Stimulated activated CD4-positive, alpha-beta T cell treated with anti-CD3 and anti-CD28 coated beads, Interleukin-15, amount 100 ng/mL, for 24 hours (primary cell): Measurements from ENCODE around the gene AHI1.

Experiments
- DNase-seq: peaks from one replicate; pipeline ENCODE4 v3.0.0-alpha.2; 2020

Gene AHI1

DNA sequence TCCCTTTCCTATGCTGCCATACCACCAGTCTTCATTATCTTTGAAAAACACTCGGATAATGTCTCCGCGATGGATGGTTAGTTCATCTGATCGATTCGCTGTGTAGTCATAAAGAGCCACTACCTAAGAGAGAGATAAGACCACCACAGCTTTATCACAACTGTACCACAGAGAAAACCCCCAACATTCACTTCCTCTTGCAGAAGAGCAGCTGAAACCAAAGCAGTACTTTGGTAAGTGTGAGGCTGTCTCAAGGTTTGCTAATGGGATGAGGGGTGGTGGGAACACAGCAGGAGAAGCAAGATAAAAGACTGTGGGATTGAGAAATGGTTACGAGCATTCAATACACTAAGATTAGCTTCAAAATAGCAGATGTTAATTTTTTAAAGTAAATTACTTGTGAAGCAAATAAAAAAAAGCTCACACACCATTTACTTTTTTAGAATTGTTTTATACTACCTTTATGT is 174.3 kb downstream of the AHI1 start:
- no peak for DNase-seq

DNA sequence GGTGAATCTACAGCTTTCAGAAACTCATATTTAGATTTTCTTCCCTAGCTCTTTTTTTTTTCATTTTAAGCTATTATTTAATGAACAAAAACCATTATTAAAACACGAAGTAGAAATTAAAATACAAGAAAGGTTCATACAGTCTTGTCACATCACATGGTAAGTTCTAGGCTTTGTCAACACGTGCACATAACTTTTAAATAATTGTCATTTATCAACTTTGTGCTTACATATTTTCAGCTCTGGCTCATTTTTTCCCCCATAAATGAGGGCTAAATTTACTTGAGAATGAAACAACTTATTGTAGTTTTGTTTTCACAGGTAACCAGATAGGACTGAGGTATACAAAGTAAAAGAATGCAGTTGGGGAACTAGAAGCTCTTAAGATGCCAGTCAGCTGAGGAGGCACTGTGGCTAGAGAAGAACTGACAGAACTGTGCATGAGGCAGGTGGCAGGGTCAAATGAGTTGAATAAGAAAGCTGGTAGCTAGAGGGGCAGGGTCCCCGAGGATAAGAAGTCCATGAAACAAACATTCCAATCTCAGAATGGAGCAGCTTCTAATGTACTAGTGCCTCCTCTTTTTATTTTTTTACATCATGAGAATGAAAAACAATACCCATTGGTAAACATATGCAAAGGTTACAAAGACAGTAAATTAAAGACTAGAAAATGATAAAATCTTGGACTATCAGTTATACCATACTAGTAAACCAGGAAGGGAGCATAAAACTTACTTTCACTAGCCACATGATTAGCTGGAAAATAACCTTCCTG is 174.9 kb downstream of the AHI1 start:
- no peak for DNase-seq

DNA sequence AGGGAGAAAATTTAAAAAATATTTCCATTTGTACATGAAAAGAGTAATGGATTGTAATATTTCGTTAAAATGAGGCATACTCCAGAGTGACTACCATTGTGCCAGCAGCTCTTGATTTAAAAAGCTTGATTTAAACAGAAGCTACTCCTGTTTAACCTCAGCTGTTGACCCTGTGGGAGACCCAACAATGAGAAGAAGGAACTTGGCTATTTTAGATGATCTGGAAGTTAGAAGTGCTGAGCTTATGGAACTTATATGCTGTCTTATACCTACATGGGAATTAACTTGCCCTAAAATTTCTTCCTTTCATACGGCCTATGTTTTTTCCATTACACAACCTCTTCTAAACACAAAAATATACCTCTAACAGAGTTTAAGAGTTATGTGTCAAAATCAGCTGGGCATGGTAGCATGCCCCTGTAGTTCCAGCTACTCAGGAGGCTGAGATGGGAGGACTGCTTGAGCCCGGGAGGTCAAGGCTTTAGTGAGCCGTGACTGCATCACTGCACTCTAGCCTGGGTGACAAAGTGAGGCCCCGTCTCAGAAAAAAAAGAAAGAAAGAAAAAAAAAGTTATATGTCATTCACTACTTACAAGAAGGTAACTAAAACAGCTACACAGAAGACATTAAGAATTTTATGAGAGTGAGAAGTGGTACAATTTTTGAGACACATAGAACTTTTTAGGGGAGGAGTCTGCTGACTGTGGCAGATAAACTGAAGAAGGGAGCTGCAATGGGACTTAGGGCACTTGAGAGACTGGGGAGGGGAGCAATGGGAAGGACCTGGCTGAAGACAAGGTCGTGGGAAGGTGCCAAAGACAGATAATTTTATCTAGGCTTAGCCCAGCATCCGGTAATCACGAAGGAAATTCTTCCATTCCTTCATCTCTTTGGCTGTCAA is 176.6 kb downstream of the AHI1 start:
- no peak for DNase-seq

DNA sequence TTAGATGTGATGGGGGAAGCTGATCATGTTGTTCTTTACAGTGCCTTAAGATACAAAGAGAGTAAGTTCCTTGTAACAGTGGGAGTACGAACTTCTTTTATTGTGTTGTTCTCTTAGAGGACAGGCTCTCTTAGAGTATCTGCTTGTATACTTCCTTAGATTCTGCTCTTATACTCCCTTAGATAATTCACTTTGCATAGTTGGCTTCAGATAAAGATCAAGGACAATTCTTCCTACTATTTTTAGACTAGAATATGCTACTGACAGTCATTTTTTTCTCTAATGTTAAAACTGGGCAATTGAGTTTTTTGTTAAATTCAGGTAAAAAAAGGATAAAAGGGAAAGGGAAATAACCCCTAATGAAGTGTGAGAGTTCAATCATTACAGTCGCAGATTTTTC is 177.7 kb downstream of the AHI1 start:
- DNase-seq, result no peak

DNA sequence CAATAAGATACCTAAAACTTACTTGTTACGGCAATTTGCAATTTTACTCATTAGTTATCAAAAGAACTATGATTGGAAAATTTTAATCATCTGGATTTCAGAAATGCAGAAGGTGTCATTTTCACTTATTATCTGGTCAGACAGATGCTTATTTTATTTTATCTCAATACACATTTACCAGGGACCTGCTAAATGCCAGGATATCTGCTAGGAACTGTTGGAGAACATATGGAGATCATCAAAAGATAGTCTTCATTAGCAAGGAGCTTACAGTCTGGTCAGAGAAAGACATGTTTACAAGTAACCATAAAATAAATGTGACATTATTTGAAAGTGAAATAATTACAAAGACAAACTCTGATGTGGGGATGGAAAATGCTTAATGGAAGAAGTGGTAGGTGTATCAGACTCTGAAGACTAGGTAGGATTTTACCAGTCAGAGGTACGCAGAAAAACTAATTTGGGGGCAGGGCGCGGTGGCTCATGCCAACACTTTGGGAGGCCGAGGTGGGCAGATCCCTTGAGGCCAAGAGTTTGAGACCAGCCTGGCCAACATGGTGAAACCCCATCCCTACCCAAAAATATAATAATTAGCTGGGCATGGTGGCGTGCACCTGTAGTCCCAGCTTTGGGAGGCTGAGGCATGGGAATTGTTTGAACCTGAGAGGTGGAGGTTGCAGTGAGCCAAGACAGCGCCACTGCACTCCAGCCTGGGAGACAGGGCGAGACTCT is 178.6 kb downstream of the AHI1 start:
- DNase-seq, result peak; percentile 2

DNA sequence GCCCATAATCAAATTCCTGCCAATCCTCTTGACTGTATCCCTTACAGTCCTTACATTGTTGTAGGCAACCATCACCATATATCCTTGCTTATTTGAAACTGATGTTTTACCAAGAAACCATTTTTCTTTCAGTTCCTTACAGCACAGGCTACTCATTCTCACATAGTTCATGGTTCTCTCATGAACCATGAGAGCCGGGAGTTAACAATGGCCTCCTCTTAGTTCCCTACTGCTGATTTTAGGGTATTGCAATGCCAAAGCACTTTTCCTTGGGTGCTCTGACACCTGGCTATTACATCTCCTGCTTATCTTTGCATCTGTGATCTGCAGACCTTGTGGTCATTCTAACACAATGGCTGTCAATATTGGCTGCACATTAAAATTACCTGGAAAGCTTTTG is 183.0 kb downstream of the AHI1 start:
- no peak for DNase-seq

DNA sequence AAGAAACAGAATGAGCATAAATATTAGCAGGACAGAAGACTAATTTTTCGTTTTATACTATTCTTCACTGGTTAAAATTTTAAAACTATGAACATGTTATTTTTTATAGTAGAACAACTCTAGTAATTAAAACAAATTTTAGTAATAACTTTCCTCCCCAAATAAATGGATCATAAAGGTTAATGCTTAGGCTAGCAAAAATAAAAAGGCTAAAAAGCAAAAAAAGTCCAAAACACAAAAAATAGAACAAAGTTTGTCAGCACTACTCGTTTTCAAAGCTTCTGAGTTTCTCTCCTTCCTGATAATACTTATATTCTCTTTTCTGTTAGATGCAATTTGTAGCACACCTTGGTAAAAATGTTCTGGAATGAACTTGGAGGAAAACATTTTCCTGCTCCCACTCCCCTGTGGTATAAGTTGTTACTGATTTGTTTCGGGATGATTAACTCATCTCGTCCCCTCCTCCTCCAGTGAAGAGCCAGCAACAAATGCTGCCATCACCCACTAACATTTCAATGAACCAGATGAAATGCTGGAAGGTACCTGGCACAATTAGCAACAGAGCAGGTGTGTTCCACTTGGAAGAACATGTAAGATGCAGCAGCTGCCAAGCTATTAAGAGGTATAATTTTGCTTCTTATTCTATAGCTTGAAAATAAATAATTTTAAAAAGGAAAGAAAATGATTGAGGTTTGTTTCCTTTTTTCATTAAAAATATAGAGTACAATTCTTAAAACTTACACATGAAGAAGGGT is 185.9 kb downstream of the AHI1 start:
- DNase-seq, result no peak

DNA sequence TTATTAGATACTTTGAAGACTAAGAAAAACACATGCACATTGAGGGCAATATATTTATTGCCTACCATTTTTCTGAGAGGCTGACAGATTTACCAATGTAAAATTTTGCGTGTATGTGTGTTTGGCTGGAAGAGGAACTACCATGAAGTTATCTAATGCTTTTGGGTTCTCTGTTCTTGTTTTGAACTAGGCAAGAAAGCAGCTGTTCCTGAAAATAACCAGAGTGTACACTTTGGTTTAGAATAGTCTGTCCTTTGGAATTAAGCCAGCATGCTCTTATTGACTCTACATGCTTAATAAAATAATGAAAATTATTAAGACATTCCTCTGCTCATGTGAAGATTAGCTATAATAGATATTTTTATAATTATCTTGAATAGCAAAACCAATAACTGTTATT is 187.2 kb downstream of the AHI1 start:
- DNase-seq, result no peak

DNA sequence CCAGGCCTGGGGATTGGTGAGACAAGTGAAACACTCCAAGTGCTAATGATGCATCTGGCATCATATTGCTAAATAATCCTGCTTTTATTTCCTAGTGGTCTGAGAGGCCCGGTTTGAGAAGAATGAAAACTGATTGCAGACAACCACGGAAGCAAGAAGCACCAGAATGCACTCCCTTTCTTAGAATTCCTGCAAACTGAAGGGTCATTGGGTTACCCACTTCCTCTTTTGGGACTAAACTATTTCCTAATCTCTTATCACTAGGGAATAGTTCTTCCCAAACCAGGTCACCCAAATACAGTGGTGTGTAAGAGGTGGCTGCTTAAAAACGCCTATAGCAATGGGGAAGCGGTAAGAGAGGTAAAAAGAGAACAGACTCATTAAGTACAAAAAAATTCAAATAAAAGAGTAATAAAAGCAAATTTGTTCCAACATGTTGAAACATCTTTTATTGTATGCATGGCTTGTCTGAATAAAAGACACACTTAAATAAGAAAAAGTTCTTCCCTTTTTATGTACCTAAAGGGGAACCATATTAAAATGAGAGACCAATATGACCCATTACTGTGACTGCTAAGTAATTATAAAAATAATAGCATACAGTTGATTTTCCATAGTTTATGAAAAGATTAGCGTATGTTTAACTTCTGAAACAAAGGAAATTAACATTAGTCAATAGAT is 190.7 kb downstream of the AHI1 start:
- no peak for DNase-seq

DNA sequence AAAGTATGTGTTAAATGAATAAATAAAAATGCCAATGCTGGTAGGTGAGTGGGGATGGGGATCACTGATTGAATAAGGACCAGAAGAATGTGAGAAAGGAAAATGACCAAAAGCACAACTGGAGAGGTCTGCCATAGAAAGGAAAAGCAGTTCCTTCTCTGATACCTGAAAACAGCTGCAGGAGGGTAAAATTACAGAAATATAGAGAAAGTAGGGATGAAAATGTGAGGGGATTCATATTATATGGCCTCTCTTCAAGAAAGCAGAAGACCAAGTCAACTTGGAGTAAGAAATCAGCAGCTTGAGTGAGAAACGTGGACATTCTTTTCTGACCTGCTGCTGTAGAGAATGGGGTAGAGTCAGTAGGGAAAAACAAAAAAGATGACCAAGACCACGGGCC is 191.4 kb downstream of the AHI1 start:
- DNase-seq, result no peak

DNA sequence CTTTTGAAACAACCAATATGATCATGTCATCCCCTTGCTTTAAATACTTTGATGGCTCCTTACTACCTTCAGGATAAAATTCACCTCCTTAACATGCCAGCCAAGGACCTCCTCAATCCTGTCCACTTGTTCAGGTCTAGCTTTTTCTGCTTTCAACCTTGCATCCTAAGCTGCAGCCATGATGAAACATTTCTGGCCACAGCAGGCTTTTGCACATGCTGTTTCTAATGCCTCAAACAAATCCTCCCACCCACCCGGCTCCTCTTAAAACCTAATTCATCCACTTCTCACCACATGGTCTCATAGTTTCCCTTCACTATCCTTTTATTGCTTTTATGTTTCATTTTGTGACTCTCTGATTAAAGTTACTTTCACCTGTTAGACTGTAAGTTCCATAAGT is 191.9 kb downstream of the AHI1 start:
- DNase-seq, result no peak

DNA sequence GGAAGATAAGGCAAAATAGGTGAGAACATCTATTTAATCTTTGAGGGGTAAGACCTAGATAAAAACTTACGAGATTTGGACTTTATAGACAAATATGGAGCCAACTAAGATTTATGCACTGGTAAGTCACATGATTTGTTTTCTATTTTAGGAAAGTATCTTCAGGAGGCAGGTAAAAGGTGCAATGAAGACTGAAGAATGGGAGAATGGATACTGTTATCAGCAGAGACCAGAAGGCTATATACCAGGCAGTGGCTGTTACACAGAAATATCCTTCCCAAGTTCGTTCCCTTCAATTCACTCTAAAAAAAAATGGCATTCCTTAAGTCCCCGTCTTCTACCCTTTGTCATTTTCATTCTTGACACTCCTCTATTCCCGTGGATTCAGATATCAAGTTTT is 192.7 kb downstream of the AHI1 start:
- DNase-seq, result no peak

DNA sequence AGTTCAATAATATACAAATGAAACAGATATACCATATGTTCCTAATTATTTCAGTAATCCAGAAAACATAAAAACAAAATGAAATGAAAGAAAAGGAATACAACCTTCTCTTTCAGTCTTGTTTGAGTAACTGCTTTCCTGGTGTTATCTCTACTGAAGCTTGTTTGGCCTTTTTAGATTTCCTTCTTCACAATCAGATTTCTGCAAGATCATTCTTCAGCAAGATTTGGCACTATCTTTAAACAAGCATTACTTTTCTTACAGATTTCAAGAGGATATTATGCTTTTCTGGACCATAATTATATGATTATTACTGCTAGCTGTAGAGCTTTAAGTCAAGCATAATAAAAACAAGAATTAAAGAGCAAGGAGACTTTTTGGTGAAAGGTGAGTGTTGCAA is 196.2 kb downstream of the AHI1 start:
- no peak for DNase-seq

DNA sequence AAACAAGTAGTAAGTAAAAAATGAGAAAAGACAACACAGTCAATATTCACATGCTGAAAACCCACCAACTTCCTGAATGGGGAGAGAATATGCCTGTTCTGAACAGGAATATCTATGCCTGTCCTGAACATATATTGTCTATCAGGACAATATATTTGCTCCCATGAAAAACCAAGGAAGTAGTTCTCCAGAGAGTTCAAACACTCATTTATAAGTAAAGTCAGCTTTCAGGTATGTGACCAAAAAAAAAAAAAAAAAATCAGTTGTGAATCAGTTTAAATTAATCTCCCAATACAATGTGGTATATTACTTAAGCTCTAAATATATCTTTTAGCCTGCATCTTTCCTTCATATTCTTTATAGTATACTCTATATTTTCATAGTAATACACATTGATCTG is 197.0 kb downstream of the AHI1 start:
- no peak for DNase-seq

DNA sequence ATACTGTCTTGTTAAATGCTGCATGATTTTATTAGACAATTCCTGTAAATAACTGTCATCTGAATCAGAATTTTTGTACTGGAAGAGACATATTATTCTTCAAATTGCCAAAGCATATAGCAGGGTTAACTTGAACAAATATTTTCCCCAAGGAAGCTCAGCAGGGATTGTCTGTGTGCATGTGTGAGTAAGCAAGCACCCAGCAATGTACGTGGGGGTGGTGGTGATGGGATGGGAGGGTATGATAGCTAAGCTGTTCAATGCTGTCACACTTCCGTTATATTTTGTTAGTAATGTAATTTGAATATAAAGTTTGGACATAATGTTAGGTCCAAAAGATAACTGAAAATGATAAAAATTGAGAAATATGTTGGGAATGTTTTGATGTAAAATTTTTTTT is 198.3 kb downstream of the AHI1 start:
- no peak for DNase-seq

DNA sequence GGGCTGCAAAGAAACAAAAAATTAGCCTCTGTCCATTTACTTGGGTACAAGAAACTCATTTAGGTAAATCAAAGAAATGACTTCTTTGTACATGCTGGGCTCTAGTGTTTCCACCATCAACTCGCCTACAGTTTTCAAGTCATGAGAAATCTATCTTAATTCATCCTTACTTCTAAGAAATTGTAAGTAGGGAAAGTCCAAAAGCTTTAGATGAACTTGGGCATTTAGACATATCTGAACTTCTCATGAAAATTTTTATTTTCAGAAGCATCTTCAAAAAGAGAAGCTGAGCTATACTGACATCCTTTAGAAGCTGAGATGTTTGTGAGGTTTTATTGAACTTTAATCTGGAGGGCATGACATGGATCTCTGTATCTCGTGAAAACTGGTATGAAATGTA is 199.1 kb downstream of the AHI1 start:
- no peak for DNase-seq

DNA sequence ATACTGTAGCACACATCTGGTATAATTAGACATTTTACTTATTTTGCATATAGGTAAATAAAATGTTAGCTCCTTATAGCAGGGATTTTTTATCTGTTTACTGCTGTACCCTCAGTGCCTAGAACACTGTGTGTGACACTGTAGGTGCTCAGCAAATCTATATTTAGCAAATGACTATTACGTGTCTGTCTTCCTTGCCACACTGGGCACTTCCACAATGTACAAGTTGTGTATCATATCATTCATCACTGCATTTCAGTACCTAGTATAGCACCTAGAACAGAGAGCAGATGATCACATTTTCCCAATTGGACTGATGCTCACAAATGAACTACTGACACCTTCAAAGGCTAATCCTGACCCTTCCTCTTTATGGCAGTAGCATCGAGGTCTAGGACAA is 200.8 kb downstream of the AHI1 start:
- DNase-seq, result no peak

DNA sequence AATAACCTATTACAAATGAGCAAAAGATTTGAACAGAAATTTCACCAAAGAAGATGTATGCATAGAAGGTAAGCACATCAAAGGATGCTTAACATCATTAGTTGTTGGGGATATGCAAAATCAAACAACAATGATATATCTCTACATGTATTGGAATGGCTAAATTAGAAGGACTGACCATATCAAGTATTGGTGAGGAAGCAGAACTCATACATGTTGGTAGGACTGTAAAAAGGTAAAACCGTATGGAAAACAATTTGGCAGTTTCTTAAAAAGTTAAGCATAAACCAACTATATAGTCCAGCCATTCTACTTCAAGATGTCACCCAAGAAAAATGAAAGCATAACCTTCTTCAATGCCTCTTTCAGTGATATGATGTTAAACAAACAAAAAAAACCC is 202.5 kb downstream of the AHI1 start:
- no peak for DNase-seq

DNA sequence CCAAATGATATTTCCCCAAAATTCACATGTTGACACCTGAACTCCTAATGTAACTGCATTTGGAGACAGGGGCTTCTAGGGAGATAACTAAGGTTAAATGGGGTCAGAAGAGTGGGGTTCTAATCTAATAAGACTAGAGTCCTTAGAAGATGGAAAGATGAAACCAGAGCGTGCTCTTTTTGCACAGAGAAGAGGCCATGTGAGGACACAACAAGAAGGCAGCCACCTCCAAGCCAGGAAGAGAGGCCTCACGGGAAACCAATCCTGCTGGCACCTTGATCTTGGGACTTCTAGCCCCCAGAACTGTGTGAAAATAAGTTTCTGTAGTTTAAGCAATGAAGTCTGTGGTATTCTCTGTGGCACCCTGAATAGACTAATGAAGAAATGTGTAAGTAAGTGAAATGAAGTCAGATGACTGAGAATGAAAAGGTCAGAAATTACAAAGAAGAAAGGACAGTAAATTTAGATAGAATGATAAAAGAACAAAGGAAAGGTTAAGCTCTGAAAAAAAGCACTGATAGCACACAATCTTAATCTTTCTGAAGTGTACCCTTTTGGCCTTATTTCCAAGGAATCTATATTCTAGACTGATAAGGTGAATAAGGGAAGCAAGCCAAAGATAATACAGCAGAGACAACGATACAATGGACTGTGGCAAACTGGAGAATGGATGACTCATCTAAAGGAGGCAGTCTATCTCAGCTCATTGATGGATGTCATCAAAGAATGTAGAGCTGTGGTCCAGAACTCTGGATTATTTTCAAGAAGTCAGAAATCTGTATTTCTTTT is 206.1 kb downstream of the AHI1 start:
- DNase-seq, result no peak

DNA sequence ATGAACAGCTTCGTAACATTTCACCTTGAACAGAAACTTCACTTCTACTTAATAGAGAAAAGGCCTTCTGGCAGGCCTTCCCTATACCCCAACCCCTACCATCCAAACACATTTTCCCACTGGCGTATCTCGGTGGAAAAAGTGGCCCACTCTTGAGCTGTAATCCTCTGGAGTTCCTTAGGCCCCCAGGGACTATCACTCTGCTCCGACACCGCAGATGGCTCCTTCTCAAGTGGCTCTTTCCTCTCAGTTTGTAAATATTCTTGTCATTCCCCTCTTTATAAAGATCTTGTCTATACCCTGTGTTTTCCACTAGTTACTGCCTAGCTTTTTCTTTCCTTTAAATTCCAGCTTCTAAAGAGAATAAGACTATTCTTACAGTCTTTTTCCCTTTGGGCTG is 207.7 kb downstream of the AHI1 start:
- DNase-seq, result no peak

DNA sequence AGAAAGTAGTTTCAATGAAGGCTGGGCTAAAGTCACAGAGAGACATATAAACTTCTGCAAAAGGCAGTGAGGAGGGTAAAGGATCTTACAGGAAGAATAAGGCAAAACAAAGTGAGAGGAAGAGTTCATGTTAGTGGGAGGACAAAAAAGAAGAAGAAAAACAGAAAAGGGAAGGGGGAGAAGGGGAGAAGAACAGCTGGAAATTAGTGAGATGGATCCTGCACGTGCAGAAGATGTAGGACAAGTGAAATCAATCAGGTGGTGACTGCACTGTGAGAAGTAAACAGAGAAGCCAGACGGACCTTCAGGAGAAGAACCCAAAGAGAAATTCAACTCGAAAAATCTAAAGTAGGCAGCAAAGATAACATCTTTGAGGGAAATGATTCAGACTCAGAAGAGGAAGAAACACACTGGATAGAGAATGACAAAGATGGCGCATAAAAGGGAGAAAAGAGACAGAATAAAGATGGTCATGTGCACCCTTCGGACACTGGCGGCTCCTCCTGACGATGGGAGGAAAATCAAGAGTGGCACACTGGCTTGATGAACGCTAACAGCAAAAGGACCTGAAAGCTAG is 210.5 kb downstream of the AHI1 start:
- no peak for DNase-seq
